Chondrocyte (in vitro differentiated cells): ENCODE measurements around the gene IFTAP. TPM values are rescaled to one million over a fixed set of nuclear protein-coding genes. Genes with fewer than 3 reads are reported as not detected.

Experiments
- DNase-seq: peaks from one replicate; pipeline ENCODE4 v3.0.0; 2021; ENCODE audit warnings: mixed read lengths, low spot score
- H3K27ac Mint-ChIP-seq: one replicate; pipeline ENCODE4 v1.8.0; 2021; ENCODE audit warnings: mild to moderate bottlenecking, moderate library complexity, mixed read lengths; ENCODE audit not compliant: unreplicated experiment
- H3K27me3 Mint-ChIP-seq: 2 replicates; pipeline ENCODE4 v1.8.0; 2021; ENCODE audit warnings: low read depth, mixed read lengths
- H3K36me3 Mint-ChIP-seq: 2 replicates; pipeline ENCODE4 v1.8.0; 2021; ENCODE audit warnings: low read depth, mixed read lengths
- H3K4me1 Mint-ChIP-seq: 2 replicates; pipeline ENCODE4 v1.8.0; 2021; ENCODE audit warnings: low read depth, mild to moderate bottlenecking, mixed read lengths
- H3K4me3 Mint-ChIP-seq: one replicate; pipeline ENCODE4 v1.8.0; 2021; ENCODE audit warnings: mild to moderate bottlenecking, moderate library complexity, mixed read lengths; ENCODE audit not compliant: unreplicated experiment
- H3K9me3 Mint-ChIP-seq: 2 replicates; pipeline ENCODE4 v1.8.0; 2021; ENCODE audit warnings: low read depth, mixed read lengths
- total RNA-seq: library from RNA; stranded (reverse); gene quantifications from 3 replicates; pipeline ENCODE4 v1.2.1, GENCODE V29; 2021
- TF ChIP-seq, protein P1 (sequence below): fragments of 200-600 bp; sonication (generic); IDR thresholded peaks from 2 replicates; pipeline ENCODE4 v1.5.0; 2021; ENCODE audit warnings: antibody characterized with exemption, mild to moderate bottlenecking, moderate library complexity

Gene IFTAP
- total RNA-seq, 1 donor from 2014 or later: 19.7 TPM

DNA sequence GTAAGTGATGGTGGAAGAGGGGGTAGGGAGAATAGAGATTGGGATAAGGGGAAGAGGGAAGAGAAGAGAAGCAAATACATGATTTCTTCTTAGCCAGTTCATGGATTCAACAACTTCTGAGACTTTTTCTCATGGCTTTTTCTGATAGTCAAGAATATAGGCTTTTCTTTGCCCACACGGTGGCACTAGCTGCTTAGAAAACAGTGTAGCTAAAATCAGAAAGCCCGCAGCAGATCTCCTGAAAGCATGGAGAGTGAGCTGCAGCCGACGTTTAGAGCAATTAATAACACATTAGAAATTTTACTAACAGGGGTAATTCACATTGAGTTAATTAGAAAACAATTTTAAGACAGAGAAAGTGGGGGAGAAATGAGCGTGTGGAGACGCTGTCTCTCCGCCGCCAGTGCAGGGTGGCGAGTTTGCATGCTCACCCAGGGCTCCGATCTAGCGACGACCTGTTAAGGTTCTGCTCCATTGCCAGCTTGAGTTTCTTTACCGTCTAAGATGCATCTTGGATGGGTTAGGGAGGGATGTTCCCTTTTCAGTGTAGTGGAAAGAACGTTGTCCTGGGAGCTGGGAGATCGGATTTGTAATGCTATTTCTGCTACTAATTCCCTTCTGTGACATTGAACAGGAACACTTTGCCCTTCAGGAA lies 29.8 kb upstream of the IFTAP start:
- TF ChIP-seq, protein P1, sequence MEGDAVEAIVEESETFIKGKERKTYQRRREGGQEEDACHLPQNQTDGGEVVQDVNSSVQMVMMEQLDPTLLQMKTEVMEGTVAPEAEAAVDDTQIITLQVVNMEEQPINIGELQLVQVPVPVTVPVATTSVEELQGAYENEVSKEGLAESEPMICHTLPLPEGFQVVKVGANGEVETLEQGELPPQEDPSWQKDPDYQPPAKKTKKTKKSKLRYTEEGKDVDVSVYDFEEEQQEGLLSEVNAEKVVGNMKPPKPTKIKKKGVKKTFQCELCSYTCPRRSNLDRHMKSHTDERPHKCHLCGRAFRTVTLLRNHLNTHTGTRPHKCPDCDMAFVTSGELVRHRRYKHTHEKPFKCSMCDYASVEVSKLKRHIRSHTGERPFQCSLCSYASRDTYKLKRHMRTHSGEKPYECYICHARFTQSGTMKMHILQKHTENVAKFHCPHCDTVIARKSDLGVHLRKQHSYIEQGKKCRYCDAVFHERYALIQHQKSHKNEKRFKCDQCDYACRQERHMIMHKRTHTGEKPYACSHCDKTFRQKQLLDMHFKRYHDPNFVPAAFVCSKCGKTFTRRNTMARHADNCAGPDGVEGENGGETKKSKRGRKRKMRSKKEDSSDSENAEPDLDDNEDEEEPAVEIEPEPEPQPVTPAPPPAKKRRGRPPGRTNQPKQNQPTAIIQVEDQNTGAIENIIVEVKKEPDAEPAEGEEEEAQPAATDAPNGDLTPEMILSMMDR: peak; percentile 97
- peaks cover 4% of the 10 kb centered on the region for H3K9me3 Mint-ChIP-seq
- peak overlapping the region; percentile 67 for H3K4me3 Mint-ChIP-seq
- DNase-seq: no peak
- peaks cover 5% of the 10 kb centered on the region for H3K4me1 Mint-ChIP-seq
- H3K36me3 Mint-ChIP-seq: no peaks in the 10 kb centered on the region
- no peak overlapping the region for H3K27ac Mint-ChIP-seq
- peaks cover 52% of the 10 kb centered on the region for H3K27me3 Mint-ChIP-seq

DNA sequence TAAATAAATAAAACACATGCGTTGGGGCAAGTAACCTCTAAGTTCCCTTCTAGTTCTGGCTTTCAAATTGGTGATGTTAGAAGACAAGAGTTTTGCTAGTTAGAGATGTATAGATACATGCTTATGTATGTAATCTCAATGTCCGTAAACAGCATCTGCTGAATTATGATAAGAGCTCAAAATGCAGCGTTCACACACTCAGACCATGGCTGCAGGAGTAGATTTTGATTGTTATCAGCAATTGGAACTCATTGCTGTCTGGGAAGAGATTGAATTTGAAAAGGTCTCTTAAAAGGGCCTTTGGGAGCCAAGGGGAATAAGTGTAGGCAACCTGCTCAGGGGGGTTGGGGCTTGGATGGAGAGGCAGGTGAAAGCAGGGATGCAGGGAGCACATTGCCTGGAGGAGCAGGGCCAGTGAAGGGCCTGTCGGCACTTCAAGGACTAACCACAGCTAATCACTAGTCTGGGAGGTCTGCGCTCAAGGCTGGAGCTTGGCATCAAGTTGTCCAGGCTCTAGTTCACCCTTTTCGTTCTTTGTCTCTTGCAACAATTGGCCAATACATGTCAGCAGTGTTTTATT lies 29.2 kb upstream of the IFTAP start:
- H3K27me3 Mint-ChIP-seq: peaks cover 47% of the 10 kb centered on the region
- H3K27ac Mint-ChIP-seq: no peak overlapping the region
- DNase-seq: no peak
- H3K4me1 Mint-ChIP-seq: peaks cover 5% of the 10 kb centered on the region
- H3K4me3 Mint-ChIP-seq: no peak overlapping the region
- H3K36me3 Mint-ChIP-seq: no peaks in the 10 kb centered on the region
- TF ChIP-seq, protein P1: no peak
- no peaks in the 10 kb centered on the region for H3K9me3 Mint-ChIP-seq

DNA sequence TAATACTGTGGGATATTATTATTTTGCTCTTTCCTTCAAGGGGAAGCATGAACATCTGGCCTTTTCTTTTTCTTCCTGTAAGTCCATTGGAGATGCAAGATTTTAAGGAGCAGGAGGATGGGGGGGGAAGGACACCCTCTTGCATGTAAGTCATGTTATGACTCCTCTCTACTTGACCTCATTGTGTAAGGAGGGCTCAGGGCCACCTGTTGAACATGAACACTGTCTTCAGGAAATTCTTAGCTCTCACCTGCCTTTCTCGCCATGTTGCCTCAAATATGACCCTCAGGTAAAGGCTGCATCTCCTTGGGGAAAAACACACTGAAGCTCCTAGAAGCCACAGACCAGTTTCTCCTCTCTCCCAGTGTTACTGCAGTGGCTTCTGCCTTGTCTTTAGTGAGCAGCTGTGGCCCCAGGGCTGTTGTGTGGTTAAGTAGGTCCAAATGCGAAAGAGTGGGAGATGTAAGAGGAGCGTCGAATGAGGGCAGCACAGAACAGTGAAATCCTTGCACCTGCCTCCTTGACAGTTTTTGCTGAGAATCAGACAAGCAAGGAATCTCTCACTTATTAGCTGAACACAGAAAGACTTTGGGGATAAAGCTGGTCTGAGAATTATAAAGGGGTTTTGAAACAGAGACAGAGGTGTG lies 27.8 kb upstream of the IFTAP start:
- no peak overlapping the region for H3K27ac Mint-ChIP-seq
- no peak overlapping the region for H3K4me3 Mint-ChIP-seq
- H3K36me3 Mint-ChIP-seq: no peaks in the 10 kb centered on the region
- H3K27me3 Mint-ChIP-seq: peaks cover 52% of the 10 kb centered on the region
- TF ChIP-seq, protein P1: no peak
- DNase-seq: no peak
- H3K4me1 Mint-ChIP-seq: peaks cover 5% of the 10 kb centered on the region
- no peaks in the 10 kb centered on the region for H3K9me3 Mint-ChIP-seq

DNA sequence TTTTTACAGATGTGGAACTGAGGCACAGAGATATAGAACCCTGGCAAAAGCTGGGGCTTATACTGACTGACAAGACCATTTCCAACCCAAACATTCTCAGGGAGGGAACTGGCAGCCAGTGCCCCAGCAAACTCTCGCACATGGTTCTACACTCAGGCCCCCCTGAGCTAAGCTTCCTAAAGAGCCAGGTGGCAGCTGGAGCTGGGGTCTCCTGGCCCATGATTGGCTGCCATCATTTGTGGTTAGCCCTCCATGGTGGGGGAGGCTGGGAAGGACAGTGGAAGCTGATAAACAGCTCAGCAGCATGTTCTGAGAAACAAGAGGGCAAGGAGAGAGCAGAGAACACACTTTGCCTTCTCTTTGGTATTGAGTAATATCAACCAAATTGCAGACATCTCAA lies 26.6 kb upstream of the IFTAP start, which contains the start of gene RAG1:
TSS of gene RAG1 (plus strand) at position 314 of the 400 bp plus-strand sequence. CDS start 5,298 bp downstream, outside the sequence.
- TF ChIP-seq, protein P1: no peak
- Mint-ChIP-seq H3K36me3 (no peaks in the 10 kb centered on the region), H3K4me1 (peaks cover 5% of the 10 kb centered on the region), H3K27ac (no peak within 1 kb of the TSS), H3K4me3 (no peak within 1 kb of the TSS), H3K9me3 (no peaks in the 10 kb centered on the region), H3K27me3 (peaks cover 54% of the 10 kb centered on the region)
- DNase-seq: no peak

DNA sequence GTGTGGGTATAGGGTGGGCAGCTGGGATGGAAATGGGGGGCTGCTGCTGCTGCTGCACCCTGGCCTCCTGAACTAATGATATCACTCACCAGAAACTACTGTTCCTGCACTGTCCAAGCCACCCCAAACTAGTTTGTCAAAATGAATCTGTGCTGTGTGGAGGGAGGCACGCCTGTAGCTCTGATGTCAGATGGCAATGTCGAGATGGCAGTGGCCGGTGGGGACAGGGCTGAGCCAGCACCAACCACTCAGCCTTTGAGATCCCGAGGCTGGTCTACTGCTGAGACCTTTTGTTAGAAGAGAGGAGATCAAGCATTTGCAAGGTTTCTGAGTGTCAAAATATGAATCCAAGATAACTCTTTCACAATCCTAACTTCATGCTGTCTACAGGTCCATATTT lies 25.2 kb upstream of the IFTAP start:
- Mint-ChIP-seq H3K9me3 (no peaks in the 10 kb centered on the region), H3K36me3 (peaks cover under 1% of the 10 kb centered on the region), H3K27me3 (peaks cover 53% of the 10 kb centered on the region), H3K4me1 (peaks cover 5% of the 10 kb centered on the region), H3K27ac (no peak overlapping the region), H3K4me3 (no peak overlapping the region)
- TF ChIP-seq, protein P1: no peak
- no peak for DNase-seq
